NCI-H2196 treated with DMSO at 0.1 percent for 48 hours (cell line): Measurements from ENCODE around the gene DISC1.
"Not testable (repeated sequence)": the region's sequence is repeated elsewhere in the genome, so short reads cannot be mapped to it uniquely, and the experiment has no call there.

Experiments
- DNase-seq: peaks from one replicate; lab custom pipeline; 2025; ENCODE audit not compliant: unreplicated experiment; lab: John Stamatoyannopoulos, UW

Gene DISC1

DNA sequence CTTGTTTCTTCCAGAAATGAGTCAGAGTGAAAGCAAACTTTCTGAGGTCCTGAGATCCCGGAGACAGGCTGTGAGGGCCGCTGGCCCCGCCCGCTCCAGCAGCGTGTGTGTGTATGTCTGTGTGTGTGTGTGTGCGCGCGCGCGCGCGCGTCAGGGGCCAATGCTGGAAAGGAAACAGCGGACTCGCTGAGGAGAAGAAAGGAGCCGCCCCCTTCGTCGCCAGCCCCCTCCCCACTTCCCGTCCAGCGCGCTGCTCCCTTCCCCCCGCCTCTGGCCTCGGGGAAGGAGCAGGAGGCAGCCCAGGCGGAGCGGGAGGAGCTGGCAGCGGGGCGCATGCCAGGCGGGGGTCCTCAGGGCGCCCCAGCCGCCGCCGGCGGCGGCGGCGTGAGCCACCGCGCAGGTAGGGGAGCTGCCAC is at the start of gene DISC1:
Gene DISC1 (plus strand): TSS at position 256 of the 416 bp plus-strand sequence. CDS start 78 bp downstream, at position 334.
- peak; percentile 36 for DNase-seq

DNA sequence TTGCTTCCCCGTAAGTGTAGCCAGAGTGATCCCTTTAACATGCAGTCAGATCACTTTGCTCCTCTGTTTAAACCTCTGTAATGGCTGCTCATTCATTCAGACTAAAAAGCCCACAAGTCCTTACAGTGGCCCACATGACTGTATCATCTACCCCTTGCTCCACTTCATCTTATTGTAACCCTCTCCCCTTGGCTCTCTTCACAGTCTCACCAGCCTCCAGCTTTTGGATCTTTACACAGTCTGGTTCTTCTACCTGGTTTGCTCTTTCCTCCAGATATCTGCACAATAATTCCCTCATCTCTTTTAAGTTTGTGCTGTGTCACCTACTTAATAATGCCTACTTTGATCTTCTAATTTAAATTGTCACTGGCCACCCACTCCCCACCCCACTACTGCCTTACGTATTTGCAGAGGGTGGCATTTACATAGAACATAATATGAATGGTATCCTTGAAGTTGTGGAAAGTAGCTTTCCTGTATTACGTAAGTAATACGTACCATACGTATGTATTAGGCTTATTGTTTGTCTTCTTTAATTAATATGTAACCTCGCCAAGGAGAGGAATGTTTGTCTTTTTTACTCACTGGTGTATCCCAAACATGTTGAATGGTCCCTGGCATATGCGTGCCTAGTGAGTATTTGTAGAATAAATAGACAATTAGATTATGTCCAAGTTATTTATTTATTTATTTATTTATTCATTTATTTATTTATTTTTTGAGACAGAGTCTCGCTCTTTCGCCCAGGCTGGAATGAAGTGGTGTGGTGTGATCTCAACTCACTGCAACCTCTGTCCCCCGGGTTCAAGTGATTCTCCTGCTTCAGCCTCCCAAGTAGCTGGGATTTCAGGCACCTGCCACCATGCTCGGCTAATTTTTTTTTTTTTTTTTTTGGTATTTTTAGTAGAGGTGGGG is 49.5 kb upstream of the DISC1 start:
- DNase-seq: no peak

DNA sequence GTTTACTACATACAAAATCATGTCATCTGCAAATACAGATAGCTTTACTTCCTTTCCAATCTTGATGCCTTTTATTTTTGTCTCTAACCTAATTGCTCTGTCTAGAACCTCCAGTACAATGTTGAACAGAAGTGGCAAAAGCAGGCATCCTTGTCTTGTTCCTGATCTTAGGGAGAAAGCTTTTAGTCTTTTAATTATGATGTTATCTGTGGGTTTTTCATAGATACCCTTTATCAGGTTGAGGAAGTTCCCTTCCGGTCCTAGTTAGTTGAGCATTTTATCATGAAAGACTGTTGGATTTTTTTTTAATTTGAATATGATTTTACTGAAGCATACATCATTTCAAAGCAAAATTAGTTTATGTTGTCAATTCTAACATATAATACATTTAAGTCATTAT is 45.7 kb upstream of the DISC1 start:
- no peak for DNase-seq

DNA sequence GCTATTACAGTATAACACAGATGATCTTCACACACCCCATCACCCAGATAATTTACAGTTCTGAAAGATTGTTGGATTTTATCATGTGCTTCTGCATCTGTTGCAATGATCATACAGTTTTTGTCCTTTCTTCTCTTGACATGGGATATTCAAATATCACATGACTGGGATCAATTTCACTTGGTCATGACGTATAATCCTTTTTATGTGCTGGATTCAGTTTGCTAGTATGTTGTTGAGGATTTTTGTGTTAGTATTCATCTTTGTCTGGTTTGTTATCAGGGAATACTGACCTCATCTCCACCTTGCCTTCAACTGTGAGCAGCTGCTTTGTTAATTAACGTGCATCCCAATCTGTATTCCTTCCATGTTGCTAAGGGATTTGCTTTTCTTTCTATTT is 44.7 kb upstream of the DISC1 start:
- no peak for DNase-seq

DNA sequence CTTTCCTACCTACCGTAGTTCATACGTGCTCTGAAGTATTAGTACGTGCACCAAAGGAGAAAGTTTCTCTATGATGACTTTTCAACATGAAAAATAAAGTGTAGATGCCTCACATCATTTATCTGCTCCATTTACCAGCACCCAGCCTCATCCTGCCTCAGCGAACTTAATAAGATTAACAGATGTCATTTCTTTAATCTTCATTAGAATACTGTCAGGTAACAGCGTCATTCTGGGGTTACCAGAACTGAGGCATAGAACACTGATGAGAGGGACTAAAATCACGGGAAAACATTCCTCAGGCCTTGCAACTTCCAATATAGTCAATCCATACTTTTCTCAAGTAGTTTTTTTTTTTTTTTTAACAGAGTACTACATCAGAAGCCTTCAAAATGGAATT is 43.2 kb upstream of the DISC1 start:
- no peak for DNase-seq

DNA sequence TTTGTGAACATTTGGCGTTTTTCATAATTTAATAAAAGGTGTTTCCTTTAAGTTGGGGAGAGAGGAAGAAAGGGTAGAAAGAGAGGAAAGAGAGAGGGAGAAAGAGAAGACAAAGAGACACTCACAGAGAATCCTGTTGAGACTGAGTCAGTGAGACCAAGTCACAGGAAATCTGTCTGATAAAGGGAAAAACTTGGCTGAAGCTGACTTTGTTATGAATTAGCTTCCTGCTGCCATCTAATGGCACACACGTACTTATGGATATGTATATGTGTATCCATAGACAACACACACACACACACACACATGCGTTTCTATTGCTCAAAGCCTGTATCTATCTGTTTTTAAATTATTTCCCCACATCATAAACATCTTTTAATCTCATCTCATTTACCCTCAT is 42.5 kb upstream of the DISC1 start:
- DNase-seq: no peak

DNA sequence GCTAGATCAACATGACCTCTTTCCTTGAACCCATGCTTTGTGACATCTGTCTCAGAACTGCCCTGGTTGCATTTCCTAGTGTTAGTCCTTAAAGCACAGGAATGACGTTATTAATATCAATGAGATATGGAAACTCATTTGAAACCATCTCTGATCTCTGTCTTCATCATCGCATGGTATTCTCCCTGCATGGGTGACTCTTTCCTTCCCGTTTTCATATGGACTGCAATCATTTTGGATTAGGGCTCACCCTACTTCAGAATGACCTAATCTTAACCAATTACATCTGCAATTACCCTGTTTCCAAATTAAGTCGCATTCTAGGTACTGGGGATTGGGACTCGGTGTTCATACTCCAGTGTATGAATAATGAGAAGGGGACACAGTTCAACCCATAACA is 41.7 kb upstream of the DISC1 start:
- DNase-seq: no peak

DNA sequence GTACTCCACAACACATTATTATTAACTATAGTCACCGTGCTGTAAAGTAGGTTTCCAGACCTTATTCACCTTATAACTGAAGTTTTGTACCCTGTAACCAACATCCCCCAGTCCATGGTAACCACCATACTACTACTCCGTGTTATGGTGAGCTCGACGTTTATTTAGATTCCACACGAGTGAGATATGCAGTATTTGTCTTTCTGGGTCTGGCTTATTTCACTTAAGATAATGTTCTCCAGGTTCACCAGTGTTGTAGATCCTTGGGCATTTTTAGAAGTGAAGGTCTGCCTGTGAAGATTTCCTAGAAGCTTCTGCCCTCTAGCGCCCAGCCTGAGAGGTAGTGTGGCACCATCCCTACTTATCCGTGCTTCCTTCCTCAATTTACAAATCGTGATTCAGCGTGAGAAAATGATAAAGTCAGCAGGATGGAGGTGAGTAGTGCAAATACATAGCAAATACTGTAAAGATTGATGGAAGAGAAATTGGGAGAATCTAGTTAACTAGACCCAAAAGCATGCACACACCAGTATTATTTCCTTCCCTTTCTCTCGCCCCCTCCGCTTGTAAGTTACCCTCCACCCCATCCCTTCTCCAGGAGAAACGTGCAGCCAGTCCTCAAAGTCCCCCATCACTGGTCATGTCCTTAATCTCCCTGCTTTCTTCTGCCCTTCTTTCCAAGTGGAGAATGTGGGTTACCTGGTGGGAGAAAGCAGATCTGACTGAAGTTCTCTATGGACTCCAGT is 36.0 kb upstream of the DISC1 start:
- DNase-seq: no peak

DNA sequence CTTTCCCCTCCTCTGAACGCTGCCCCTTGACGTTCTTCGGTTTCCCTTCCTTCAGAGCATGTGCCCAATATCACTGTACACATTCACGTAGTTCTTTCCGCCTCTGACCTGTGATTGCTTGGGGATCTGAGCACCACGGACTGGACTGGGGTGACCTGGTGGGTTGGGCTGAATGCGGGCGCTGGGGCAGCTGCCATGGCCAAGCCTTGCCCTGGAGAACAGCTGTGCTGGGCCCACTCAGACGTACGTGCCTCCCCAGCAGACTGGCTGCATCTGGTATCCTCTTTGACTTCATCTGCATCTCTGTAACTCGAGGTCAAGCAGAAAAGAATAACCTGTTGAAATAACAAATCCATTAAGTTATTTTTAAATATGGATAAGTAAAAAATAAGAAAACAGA is 35.1 kb upstream of the DISC1 start:
- DNase-seq: no peak

DNA sequence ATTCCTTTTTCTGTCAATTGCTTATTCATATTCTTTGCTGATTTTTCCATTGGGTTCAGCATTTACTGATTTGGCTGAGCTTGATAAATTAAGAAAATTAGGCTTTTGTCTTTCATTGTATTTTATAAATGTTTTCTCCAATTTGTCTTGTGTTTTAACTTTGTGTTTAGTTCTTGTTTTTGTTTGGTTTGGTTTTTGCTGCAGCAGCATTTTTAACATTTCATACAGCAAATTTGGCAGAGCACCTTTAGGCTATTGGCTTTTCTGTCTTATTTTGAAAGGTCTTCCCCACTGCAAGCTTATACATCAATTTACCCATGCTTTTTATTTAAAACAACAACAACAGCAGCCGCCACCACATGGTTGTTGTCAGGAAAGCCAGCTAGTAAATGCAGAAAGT is 33.8 kb upstream of the DISC1 start:
- no peak for DNase-seq

DNA sequence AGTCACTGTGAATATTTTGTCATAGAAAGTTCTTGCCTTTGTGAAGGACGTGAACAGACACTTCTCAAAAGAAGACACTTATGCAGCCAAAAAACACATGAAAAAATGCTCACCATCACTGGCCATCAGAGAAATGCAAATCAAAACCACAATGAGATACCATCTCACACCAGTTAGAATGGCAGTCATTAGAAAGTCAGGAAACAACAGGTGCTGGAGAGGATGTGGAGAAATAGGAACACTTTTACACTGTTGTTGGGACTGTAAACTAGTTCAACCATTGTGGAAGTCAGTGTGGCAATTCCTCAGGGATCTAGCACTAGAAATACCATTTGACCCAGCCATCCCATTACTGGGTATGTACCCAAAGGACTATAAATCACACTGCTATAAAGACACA is 33.3 kb upstream of the DISC1 start:
- DNase-seq: not testable (repeated sequence)

DNA sequence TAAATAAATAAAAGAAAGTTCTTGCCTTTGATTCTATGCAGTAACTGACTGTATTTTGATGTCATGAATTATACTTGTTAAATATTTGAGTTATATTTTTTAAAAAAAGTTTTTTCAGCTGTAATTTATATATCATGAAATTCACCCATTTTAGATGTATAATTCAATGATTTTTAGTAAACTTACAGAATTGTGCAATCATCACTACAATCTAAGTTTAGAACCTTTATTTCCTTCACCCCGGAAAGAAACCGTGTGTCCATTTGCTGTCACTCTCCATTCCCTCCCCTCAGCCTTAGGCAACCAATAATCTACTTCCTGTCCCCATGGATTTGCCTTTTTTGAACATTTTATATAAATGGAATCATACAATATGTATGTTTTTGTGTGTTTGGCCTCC is 32.5 kb upstream of the DISC1 start:
- no peak for DNase-seq

DNA sequence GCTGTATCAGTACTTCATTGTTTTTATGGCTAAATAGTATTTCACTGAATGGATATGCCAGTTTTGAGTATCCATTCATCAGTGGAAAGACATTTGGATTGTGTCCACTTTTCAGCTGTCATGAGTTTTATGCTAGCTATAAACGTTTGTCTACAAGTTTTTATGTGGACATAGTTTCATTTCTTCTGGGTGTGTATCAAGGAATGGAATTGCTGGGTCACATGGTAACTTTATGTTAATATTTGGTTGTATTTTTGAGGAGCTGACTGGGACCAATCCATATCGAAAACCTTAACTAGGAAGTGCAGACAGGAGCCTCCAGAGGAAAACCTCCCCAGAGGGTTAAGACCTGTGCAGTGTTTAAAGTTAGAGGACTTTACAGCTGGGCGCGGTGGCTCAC is 31.8 kb upstream of the DISC1 start:
- no peak for DNase-seq

DNA sequence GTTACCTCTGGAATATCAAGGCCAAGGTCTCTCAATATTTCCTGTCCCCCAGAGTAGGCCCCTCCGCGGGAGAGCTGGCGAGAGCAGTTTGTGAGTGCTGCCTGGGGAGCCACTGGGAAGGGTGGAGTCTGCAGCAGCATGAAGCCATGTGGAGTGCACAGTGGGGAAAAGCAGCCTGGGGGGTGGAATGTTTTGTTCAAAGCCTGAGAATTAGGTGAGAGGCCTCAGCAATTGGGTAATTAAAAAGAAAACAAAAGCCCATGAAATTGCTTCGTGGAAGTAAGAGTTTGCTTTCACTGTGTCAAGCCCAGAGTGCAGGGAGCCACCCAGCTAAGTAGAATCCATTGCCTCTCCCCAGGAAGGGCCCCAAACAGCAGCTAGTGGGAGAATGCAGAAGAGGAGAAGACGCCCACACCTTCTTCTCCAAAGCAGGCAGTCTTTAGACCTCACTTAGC is 30.2 kb upstream of the DISC1 start:
- DNase-seq: no peak

DNA sequence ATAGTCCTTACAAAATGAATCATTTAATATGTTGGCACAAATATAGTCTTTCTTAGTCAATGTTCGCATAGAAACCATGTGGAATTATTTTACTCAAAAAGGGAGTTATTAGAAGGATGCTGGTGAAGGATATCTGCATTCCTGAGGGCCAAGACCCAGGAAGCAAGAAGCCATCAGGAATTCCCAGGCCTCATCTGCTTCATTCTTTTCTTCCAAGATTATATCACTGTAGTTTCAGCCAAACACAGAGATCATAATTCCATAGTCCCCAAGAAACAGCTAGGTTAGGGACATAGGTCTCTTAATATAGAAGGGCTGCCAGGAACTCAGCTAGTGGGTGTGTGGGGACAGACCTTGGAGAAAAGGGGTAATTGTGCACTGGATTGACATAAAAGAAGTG is 28.6 kb upstream of the DISC1 start:
- DNase-seq: no peak

DNA sequence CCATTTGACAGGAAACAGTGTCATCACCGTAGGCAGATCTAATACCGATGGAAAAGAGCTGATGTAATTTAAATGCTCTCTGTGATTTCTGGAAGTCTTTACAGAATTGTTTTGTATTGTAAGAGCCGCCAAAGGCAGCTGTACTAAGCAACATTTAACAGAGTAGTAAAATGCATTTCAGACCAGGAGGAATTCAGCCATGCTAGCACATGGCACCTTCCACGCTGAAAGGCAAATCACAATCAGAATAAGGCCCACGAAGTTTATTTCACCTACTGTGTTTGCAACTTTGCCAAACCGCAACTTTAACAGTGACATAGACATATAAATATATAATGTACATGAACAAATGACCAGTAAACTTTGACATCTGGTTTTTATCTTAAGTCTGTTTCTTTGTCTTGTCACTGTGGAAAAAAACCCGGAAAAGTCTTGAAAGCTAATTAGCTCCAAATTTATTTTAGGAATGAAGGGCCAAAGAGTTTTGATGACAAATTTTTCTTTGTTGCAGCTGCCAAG is 26.1 kb upstream of the DISC1 start:
- no peak for DNase-seq

DNA sequence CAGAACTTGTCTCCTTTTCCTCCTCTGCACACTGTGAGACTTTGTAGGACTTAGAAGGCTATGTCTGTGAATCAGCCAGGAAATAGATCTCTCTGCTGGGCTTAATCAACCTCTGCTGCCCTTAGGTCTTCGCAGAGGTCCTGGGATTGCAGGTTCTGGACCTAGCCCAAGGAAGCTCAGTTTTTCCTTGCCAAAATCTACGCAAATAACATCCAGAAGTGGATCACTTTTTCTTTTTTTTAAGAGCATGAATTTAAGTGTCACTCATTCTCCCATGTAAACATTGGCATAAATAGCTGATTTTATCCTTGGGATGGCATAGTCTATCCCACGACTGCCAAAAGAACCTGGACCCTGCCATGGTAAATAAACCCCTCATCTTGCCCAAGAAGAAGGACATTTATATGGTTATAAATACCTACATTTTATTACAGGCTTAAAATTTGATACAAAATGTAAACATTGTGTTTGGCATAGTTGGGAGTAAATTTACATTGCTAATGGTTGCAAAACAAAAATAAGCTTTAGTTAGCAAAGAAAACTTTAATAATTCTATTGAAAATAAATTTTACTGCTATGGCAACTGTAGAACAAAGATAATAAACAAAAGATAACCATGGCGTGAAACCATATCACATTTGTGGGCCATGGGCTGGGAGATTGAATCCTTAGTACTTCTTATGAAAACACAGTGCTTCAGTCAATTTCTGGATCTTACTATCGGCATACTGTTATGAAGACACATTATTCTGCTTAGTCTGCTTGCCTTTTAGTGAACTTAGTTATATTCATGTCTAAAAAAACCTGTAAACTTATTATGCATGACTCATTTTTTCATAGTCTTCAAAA is 24.5 kb upstream of the DISC1 start:
- DNase-seq: no peak

DNA sequence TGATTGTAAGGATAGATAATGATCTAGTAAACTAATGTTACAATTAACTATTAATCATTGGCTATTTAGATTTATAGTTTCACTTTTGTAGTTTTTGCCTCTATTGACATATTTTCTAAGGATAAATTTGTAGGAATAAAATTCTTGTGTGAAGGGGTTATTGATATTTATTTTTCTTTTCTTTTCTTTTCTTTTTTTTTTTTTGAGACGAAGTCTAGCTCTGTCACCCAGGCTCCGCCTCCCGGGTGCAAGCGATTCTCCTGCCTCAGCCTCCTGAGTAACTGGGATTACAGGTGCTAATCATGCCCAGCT is 24.0 kb upstream of the DISC1 start:
- no peak for DNase-seq

DNA sequence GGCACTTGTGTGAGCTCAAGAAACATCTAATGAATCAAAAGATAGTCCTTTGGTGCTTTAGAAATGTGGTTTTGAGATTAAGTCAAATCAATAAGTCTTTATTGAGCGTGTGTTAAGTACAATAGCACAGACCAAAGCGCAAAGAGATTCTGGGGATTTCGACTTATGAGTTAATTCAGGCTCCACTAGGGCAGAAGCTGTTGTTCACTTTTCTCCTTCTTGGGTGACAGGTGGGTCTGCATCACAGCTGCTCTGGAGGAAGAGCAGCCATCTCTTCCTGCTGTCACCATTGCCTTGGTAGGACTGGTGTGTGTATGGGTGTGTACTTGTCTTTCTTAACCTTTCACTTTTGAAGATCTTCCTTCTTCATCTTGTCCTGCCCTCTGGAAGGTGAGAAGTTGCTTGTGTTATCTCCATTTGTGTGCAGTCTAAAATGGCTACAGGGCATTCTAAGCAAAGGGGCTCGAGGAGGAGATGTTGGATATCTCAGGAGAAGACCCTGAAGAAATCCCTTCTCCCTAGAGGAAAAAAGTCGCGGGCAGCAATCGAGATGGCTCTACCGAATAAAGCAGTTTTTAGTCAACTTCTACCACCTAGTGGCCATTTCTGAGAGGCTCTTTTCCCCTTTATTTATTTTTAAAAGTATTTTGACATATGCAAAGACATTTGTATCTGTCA is 22.9 kb upstream of the DISC1 start:
- peak; percentile 66 for DNase-seq

DNA sequence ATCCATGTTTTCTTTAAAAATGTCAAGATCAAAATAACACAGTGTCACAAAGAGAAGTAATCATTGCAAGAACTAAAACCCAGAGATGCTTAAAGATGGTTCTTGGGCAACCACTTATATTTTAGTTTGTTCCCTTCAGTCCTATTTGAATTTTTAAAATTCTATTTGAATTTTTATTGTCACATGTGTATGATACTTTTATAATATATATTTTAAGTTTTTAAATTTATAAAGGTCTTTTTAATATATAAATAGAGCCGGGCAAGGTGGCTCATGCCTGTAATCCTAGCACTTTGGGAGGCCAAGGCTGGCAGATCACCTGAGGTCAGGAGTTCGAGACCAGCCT is 22.3 kb upstream of the DISC1 start:
- no peak for DNase-seq
